ENCODE measurements around the gene ARHGAP22.
A peak's percentile ranks its signal among the peaks of the same experiment; 100 is the strongest.
"Not testable (repeated sequence)": the region's sequence is repeated elsewhere in the genome, so short reads cannot be mapped to it uniquely, and the experiment has no call there.

The ARHGAP22 gene

DNA sequence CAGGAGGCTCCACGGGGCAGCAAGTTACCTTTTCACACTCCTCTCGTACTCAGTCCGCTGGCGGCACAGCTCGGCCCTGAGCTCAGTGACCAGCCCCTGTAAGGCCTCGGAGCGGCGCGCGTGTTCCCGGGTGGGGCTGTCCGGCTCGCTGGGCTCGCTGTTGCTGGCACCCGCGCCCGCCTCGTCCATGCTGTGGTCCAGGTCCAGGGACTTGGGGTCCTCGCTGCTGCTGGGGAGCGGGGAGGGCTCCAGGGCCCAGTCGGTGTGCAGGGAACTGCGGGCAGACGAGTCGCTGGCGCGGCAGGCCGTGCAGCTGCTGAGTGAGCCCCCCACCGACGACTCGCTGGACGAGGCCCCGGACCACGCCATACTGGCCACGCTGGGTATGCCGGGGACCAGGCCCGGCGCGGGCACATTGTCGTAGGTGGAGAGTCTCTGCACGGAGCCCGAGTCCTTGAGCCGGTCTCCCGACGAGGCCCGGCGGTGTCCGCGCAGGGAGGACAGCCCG, 154.6 kb downstream of the ARHGAP22 start:
- no peak for DNase-seq (ENCODE audit: low read depth)

DNA sequence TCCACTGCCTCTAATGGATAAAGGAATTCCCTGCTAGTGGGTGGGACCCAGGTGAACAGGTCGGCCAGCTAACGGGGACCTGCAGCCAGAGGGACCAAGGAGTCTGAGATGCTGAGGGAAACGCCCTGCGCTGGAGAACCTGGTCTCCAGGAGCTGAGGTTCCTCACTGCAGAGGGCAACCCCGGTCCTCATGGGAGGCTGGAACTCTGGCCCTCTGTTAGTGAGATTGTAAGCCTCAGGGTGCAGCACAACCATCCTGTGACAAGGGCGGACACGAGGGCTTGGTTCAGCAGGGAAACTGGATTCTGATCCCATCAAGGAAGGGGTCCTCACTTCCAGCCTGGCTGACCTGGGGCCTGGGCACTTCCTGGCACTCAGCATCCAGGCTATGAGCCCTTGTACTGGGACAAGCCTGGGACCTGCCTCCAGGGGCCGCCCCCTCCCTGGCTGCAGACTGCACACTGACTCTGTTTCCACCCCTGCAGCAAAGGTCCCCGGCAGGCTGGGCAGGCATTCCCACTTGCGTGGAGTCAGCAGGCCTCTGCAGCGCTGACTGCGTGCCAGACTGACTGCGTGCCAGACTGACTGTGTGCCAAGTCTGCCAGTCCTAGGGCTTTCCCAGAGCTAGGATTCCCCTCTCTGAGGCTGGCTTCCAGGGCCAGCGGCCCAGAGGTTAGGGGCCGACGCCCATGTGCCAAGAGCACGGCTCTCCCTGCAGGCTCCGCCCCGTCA, 155.2 kb downstream of the ARHGAP22 start:
- no peak for DNase-seq (ENCODE audit: low read depth)

DNA sequence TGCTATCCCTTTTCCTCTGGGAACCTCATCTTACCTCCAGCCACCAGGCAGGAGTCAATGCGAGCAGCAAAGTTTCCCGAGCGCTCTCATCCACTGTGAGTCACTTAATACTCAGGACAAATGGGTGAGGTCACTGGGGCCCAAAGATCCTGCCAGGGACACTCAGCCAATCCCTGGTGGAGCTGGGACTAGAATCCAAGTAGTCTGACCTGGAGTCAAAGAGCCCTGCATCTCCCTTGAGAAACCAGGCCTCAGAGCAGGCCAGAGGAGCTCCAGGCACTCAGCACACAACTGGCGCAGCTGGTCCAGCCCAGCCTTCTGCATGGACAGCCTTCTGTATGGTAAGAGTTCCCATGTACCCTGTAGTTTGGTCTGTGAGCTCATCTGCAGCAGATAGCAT, 156.1 kb downstream of the ARHGAP22 start:
- peak; percentile 55 for DNase-seq (ENCODE audit: low read depth)

DNA sequence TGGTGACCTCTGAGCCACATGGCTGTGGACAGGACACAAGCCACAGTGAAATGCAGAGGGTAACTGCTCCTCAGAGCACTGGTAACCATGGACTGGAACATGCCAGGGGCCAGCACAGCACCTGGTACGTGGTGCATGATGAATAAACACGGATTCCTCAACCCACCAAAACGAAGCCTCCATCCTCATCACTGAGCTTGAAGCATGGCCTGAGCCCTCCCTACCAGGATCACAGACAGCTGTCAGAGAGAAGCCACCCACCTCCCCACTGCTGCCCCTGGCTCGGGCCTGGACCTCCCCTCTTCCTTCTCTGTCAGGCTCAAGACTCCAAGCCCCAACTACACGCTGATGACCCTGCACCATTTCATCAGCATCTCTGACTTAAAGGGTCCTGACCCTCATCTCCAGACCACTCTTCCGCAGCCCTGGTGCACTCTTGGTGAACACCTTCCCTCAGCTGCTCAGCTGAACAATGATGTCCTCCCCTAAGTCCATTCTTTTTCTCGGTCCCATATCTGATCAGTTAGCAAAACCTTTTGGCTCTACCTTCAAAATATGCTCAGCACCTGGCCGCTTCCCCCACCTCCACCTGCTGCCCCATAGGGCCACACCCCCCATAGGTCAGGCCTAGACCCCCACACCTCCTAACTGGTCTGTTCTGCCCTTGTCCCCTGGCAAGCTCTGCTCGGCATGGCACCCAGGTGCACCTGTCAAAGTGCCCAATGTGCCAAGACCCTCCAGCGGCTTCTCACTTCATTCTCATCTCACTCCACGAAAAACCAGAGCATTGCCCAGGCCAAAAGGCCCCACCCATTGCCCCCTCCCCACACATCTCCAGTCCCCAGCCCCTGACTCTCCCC, 157.3 kb downstream of the ARHGAP22 start:
- DNase-seq (ENCODE audit: low read depth), result no peak

DNA sequence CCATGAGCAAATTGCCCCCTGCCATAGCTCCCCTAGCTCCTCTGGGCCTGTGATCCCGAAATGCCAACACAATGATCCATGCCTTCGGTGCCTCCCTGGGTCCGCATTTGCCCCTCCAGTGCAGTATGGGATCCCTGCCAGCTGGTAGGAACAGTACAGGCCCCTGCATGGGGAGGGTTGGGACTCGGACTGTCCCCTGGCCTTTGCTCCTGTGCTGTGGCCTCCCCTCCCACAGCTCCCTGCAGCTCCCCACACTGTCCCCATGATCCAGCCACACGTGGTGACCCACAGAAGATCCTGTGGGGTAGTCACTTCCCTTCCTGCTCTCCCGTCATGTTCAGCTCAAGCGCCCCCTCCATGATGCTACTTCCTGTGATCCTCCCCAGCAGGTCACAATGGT, 158.1 kb downstream of the ARHGAP22 start:
- no peak for DNase-seq (ENCODE audit: low read depth)

DNA sequence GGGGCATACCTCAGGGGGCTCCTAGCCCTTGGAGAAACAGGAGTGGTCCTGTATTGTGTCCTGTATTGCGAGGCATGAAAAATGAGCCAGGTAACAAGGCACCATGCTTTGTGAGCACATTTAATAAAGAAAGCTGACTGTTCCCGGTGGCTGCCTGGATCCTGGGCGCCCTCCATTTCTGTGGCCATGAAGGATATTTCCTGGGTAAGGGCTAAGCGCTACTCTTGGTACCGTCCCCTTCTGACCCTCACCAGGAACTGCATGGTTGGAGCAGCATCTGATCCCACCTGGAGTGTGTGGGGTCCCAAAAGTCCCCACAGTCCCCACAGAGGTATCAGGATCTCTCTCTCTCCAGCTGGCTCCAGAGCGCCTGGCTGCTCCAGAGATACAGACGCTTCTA, 158.9 kb downstream of the ARHGAP22 start:
- no peak for DNase-seq (ENCODE audit: low read depth)

DNA sequence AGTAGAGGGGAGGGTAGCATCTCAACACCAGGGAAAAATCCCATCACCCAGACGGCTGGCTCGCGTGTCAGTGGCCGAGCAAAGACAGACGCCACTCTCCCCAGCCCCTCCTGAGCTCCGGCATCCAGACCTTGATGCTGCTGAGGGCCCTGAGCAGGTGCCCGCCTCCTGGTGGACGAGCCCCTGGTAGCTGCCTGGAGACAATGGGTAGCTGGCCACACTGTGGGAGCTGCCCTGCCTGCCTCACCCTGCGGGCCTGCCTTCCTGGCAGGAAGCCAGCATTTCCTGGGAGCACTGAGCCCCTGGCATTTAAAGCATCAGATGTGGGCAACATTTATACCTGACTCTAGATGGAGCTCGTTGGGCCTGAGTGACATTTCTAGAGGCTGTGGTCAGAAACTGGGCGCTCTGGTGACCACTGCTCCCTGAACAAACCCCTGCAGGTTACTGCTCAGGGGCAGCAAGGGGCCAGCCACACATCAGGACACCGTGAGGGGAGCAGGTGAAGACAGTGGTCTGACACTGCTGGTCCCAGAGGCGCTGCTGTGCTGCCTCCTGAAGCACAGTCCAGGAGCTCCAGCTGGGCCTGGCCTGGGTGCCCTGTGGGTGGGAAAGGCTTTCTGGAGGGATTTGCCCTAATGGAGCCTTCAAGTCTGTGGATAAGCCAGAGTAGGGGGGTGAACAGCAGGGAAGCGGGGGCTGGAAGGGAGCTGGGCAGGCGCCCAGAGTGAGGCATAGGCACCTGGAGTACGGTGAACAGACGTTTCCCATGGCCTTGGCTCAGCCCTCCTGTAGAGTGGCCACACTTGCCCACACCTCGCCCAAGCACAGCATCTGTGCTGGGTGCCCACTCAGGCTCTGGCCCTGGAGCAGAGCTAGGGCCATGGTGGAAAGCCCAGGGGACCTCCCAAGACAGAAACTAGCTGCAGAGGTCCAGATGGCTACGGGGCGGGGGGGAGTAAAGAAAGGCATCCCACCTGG, 159.7 kb downstream of the ARHGAP22 start:
- no peak for DNase-seq (ENCODE audit: low read depth)

DNA sequence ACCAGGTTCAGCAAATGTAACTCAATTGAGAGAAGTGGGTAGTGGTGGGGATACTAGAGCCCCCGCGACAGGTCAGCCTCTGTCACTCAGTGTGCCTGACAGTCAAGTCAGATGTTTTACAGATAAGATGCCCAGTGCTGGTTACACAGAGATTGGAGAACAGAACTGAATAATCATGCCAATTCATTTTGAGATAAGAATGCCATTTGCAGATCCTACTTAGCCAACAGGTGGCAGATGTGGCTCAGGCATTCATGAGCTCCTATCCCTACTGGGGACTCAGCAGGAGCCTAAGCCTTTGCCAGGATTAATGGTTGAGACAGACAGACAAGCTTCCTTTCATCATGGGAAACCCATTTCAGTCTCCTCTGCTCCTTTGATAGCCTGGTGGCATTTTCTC, 160.6 kb downstream of the ARHGAP22 start:
- DNase-seq (ENCODE audit: low read depth), result peak; percentile 26

DNA sequence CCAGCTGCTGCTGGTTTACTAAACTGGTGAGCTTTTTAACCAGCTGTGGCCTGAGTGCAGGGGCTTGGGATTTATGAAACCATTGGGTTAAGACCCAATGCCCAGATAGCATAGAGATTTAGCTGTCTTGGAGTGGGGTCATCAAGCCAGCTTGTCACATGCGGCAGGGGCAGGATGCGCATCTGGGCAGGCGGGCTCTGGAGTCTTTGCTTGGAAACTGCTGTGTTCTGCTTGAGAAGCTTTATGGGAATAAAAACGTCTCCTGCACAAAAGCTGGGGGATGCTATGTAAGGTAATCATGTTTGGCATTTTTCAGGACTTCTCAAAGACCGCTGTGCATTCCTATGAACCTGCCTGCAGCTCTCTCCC, 162.1 kb downstream of the ARHGAP22 start:
- DNase-seq (ENCODE audit: low read depth), result no peak

DNA sequence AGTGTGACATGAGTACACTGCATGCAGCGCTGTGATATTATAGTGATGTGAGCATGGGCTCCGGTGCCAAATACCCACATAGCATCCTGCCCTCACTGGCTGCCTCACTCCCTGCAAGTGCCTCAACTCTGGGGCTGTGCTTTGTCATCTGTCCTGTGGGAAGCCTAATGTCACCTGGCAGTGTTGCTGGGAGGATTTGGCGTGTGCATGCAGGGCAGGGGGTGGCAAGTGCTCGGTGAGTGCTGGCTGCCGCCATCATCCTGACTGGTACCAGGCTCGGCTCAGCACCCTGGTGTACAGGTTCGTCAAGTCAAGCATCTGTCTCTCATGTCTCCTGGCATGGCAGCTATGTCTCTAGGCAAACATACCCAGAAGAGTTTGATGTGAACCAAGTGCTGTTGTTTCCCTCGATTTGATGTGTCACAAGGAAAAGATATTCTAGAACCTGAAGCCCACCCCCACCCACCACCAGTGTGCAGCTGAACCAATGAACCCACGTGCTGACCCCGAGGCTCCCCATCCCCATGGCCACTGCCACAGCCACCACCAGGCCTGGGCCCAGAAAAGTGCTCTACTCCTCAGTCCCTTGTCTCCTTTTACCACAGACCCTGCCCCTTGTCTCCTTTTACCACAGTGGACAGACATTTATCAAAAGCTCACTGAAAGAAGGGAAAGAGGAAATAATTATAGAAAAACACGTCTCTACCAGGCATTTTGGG, 162.6 kb downstream of the ARHGAP22 start:
- no peak for DNase-seq (ENCODE audit: low read depth)

DNA sequence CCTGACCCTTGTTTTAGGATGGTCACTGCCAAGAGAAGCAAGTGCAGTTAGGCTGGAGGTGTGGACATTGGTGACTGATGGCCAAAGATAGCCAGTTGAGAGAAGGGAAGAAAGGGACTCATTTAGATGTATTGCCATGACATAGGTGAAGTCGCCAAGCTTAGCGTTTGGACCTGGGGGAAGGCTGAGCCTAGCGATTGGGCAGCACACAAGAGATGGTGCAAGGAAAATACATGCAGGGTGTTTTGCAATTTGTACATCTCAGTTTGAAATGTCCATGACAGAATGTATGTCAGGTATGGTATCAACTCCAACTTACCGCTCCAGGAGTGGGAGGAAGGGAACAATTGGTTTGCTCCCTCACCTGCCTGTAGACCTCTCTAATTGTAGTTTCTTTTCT, 164.1 kb downstream of the ARHGAP22 start:
- DNase-seq (ENCODE audit: low read depth), result no peak

DNA sequence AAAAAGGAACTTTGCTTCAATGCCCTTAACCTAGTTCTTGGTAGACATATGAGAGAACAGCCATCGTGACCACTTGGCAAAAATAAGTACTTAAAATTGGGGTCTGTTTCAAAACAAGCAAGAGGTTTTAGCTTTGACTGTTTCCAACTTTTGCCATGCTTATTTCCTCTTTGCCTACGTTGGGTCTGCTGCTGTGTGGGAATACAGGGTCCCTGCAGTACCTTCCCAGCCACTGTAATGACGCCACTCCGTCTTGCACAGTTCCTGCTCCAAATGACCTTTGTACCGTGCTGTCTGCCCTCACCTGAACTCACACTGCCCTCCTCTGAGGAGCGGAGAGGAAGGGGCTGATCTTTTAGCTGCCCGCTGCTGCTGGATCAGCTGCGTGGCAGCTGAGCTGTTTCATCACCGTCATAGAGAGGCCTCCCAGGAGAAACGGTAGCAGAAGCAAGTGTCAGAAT, 165.3 kb downstream of the ARHGAP22 start:
- DNase-seq (ENCODE audit: low read depth), result peak; percentile 50

DNA sequence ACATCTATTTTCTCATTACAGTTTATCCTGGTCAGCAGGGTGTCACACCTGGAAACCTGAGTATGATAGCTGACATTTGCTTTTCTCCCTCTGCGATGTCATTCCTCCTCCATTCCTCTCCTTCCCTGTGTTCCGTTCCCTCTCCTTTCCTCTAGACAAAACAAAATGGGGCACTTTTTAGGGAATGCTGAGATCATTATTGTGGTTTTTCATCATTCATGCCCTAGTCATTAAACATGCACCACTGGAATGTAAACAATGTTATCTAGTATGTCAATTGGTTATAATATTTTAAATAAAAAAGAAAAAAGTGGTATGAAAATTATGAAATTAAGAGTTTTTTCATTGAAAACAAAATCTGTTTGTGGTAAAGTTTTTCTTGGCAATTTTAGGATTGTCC, 165.8 kb downstream of the ARHGAP22 start:
- peak; percentile 73 for DNase-seq (ENCODE audit: low read depth)

DNA sequence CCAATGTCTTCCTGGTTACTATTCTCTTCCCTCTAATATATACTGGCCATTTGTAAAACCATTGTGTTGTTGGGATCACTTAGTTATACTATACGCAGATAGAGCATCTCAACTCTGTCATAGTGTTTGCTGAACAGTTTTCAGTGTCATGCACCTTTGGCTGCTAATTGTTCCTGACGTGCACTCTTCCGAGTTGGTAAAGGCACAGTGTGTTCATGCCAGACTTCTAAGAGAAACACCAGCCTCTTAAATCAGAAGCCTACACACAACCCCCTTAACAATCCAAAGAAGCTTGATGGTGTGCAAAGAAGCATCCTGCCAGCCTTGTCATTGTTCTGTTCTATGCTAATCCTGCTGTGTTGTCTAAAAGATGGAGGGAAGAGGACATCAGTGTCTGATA, 167.3 kb downstream of the ARHGAP22 start:
- DNase-seq (ENCODE audit: low read depth), result no peak

DNA sequence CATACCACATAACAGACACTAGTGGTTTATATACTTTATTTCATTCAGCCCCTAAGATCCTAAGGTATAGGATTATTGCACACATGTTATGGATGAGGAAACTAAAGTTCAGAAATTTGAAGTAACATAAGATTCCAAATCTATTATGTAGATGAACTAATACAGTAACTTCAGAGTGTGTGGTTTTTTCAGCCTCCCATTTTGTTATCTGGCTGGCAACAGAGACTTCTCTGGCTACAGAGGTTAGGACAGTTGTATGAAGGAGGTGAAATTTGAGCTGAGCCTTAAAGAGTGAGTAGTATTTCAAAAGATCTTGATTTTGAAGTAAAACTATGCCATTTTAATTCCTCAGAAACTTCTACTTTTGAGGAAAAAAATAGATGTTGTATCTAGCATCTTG, 173.0 kb downstream of the ARHGAP22 start:
- peak; percentile 63 for DNase-seq (ENCODE audit: low read depth)

DNA sequence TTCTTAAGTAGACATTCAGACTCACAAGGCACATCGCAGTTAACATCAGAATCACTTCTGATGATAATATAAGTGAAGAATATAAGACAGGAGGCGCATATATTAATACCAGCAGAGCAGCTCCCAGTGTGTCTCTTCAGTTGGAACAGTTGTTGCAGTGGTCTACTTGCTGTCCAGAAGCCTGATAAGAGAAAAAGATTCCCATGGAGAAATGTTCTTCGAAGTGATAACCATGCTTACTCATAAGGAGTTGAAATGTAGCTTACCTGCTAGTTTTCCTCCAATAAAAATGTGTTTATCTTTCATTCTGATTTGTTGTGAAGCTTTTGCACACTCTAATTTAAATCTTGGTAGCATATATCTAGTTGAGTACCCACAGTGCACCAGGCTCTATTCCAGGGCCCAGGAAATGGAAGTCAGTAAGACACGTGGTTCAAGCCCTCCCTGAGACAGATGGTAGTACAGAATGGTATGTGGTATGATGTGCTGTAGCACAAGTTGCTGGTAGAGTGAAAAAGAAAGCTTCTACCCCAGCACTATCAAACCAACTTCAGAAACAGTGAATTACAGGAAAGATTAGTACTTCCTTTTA, 174.4 kb downstream of the ARHGAP22 start:
- DNase-seq (ENCODE audit: low read depth), result no peak

DNA sequence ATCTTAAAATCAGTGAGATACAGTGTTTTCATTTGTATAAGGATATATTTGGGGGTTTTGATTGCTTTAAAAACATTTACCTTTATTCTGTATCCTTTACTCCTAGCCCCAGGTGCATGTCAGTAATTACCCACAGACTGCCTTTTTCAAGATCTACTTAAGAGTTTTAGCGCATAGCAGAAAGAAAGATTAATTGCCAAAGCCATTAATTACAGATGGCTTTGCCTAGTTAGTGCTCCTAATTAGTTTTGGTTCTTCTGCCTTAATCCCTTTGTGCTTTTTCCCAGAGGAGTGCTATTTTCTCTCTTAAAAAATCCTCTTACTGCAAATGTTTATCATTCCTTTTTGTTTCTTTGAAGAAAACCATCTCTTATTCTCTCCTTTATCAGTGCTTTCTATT, 175.6 kb downstream of the ARHGAP22 start:
- no peak for DNase-seq (ENCODE audit: low read depth)

DNA sequence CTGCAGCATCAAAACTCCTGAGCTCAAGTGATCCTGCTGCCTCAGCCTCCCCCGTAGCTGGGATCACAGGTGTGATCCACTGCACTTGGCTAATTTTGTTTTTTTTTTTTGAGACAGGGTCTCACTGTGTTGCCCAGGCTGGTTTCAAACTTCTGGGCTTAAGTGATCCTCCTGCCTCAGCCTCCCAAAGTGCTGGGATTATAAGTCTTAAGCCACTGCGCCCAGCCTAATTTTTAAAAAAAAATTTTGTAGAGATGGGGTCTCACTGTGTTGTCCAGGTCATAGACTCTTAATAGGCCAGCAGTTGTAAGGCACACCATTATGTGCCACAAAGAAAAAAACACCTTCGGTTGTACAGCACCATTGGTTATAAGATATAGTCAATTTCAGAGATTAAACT, 176.0 kb downstream of the ARHGAP22 start:
- DNase-seq (ENCODE audit: low read depth), result no peak

DNA sequence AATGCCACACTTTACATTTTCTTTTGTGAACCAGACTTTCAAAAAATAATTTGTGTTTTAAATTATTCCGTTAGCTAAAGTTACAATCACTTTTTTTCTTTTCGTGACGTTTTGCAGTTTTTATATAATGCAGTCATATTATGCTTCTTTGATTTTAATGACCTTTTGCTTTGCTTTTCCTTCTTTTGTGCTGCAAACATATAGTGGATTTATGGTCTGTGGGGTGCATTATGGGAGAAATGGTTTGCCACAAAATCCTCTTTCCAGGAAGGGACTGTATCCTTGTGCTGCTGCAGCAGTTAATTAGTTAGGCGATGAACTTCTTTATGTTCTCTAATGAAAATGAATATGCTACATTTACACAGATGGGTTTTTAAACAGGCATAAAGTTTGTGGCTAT, 181.0 kb downstream of the ARHGAP22 start:
- no peak for DNase-seq (ENCODE audit: low read depth)

DNA sequence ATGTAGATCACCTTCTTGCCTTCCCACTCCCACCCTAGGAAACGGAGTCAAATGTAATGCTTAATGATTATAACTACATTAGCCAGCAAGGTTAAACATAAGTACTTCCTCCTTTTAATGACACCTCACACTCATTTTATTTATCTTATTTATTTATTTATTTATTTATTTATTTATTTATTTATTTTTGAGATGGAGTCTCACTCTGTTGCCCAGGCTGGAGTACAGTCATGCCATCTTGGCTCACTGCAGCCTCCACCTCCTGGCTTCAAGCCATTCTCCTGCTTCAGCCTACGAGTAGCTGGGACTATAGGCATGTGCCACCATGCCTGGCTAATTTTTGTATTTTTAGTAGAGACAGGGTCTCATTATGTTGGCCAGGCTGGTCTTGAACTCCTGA, 183.0 kb downstream of the ARHGAP22 start:
- DNase-seq (ENCODE audit: low read depth), result not testable (repeated sequence)

DNA sequence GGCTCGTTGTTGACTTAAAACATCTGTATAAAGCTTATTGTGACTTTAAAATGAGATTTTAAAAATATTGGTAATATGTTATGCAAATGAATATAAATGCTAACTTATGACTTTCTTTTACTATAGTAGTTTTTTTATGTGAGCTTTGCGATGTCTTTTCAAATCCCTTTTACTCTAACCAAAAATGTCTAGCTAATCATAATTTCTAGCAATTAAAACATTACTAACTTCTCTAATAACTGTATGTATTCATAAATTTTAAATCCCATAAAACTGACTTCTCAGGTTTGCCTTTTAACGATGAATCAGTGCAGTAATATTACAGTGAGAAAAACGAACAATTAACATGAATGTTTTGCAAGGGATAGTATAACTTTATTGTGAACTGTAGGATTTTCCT, 185.2 kb downstream of the ARHGAP22 start:
- no peak for DNase-seq (ENCODE audit: low read depth)

Data from iris pigment epithelial cell (primary cell).